Esophagus muscularis mucosa (tissue), 3 donors: ENCODE results near the gene ATRX.

ENCODE experiments used
- CTCF ChIP-seq, 3 experiments: fragments of 200-600 bp in 2 of 3; fragments of 450-650 bp in 1 of 3; sonication (generic) in 2 of 3; IDR thresholded peaks; one replicate each; pipeline ENCODE4 v1.5.1; 2017 to 2019; ENCODE audit warnings: antibody characterized with exemption in 3 of 3, mild to moderate bottlenecking in 2 of 3, moderate library complexity in 1 of 3
- POLR2A ChIP-seq: fragments of 450-650 bp; IDR thresholded peaks from one replicate; pipeline ENCODE4 v1.6.1; 2017; ENCODE audit warnings: antibody characterized with exemption, moderate library complexity, mild to moderate bottlenecking, low read depth
- POLR2AphosphoS5 ChIP-seq, 2 donors: sonication (generic); formaldehyde crosslinking; IDR thresholded peaks; one replicate each; pipeline ENCODE4 v1.6.1; 2017; ENCODE audit warnings: antibody characterized with exemption in 2 of 2

DNA sequence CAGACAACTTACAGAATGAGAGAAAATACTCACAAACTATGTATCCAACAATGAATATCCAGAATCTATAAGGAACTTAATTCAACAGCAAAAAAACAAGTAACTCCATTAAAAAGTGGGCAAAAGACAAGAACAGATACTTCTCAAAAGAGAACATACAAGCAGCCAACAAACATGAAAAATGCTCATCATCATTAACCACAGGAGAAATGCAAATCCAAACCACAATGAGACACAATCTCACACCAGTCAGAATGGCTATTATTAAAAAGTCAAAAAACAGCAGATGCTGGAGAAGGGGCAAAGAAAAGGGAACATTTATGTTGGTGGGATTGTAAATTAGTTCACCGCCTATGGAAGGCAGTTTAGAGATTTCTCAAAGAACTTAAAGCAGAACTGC, 188.5 kb downstream of the ATRX start:
- TF ChIP-seq CTCF (IDR thresholded peaks at IDR 0.05), result no peak
- no peak for TF ChIP-seq POLR2AphosphoS5 (IDR thresholded peaks at IDR 0.05)
- no peak for TF ChIP-seq POLR2A
